Cerebellar cortex (tissue), 1 donor: Measurements from ENCODE around the gene CTIF.
A peak's percentile ranks its signal among the peaks of the same experiment; 100 is the strongest.

Experiments
- DNase-seq: peaks from one replicate; pipeline ENCODE4 v3.0.0-alpha.2; 2015; ENCODE audit warnings: low spot score

CTIF gene

DNA sequence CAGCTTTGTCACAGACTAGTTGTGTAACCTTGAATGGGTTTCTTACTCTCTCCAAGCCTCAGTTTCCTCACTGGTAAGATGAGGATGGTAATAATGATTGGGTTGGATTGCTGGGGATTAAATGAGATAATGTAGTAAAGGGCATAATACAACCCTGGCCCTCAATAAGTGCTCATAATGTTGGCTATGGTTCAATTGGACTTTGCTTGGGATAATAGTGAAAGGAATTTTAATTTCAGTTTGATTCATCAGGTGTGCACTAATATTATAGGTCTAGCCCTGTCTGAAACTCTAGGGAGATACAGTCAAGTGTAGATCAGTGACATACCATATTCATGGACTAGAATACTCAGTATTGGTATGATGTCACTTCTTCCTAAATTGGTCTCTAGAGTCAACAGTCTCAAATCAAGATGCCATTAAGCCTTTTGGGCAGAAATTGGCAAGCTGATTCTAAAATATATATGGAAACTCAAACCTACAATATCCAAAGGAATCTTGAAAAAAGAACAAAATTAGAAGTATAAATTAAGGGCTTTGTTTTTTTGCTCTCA is 250.5 kb downstream of the CTIF start:
- DNase-seq: no peak

- no peak for DNase-seq
Observed at GRCh38 chr18:48790226-48790863, 251.5 kb downstream of the CTIF start.

DNA sequence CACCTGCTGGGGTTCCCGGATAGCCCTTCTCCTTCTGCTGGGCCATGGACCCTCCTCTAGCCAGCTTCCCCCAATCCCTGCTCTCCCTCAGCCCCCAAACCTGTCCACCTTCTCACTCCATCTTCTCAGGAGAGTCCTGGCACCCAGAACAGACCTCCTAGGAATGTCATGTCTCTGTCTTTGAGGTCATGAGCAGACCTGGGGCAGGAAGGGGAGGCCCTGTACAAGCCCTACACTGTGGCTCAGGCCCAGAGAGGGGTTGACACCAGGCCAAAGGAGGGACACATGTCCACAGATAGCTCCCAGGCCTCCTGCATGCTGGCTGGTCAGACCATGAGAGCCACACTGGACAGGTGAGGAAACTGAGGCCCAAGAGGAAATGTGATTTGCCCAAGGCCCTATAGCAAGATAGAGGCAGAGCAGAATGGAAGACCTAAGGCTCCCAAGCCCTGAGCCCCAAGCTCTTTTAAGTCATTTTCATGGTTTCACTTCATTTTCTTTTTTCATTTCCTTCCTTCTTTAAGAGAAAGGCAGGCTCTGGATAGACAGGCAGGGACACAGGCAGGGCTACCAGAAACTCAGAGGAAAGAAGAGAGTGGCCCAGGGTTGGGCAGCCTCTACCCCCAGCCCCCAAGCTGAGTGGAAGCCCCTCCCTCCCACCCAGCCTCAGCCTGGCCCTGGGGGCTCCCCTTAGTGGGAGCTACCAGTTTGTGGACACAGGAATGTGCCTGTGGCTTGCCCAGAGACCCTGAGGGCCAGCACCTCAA is 252.2 kb downstream of the CTIF start:
- no peak for DNase-seq

GRCh38 chr18:48791636-48792105 is 252.8 kb downstream of the CTIF start:
- DNase-seq: no peak

GRCh38 chr18:48792141-48792540 is 253.3 kb downstream of the CTIF start:
- DNase-seq: no peak

- DNase-seq: no peak
Observed at GRCh38 chr18:48792611-48793380, 254.0 kb downstream of the CTIF start.

GRCh38 chr18:48794251-48794970 is 255.6 kb downstream of the CTIF start:
- DNase-seq: no peak

DNA sequence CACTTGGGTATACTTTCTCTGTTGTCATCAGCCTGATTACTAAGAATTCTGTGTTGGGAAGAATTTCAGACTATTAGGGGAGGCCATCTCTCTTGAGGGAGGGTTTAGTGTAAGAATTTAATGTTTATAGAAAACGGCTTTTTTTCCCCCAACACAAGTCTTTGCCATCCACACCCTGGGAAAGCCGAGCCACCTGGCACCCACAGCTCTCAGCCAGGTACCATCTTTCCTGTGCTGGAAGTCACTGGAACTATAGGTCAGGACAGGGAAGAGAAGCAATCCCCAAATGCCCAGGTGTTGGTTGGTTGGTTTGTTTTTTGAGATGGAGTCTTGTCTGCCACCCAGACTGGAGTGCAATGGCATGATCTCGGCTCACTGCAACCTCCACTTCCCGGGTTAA is 256.9 kb downstream of the CTIF start:
- DNase-seq: no peak

DNA sequence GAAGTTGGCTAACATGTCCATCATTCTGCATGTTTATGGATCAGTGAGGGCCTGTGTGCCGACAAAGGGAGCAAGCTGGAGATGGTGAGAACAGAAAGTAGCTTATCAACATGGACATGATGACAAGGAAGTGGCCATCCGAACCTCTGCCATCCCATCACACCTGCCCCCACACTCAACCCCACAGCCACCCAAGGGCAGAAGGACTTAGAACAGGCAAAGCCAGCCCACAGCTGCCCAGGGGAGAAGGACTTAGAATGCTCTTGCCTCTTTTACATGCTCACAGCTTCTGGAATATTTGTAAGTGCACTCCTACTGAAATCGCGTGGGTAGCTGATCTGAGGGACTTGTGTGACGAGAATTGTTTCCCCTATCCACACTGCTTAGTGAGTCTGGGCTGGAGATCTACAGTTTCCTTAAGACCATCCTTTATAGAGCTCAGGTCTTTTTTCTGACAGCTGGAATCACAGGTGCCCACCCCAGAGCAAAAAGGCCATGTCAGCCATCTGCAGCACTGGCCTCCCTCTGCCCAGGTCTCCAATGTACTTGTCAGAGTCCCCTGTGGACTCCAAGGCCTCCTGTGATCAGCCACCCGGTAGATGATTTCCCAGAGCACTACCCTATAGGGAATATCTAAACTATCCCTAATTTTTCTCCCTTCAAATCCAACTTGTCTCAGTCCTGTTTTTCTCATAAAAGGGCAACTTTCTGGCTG is 257.8 kb downstream of the CTIF start:
- no peak for DNase-seq

GRCh38 chr18:48797841-48798255 is 259.0 kb downstream of the CTIF start:
- DNase-seq: peak; percentile 85

GRCh38 chr18:48798334-48799245 is 259.8 kb downstream of the CTIF start:
- peak; percentile 69 for DNase-seq

DNA sequence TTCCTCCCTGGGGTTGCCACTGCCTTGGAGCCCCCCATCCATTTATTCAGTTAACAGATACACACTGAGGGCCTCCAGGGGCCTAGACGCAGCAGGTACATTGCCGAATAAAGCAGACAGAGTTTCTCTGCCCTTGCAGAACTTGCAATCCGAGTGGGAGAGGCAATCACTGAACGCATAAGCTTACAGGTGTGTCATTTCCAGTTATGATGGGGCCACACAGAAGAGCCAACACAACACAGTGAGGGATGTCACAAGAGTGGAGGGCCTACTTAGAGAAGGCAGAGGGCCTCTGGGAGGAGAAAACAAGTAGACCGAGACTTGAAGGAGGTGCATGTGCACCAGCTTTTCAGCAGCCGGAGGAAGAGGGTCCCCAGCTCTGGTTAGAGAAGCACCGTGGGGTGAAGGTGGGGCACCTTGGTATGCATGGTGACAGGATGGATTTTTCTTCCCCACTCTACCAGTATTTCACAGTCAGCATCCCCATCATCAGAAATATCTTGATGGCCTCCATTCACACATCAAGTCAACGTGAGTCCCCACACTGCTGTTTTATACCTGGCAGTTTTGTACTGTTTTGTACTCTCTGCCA is 261.0 kb downstream of the CTIF start:
- DNase-seq: no peak

DNA sequence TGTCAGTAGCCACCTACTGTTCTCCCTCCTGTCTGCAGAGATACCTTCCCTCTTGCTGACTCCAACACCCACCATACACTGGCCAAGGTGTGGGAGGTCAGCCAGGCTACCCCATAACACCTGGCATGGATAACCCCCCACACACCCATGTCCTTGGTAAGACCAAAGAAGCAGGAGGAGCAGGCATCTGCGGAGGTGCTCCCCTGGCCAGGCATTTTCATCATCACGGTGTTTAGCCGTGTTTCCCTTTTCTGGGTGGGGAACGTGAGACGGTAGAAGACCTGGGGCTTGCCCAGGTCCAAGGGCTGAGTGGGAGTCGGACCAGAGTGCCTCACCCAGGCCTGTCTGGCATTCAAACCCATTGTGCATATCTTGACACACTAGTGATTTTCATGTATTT is 261.6 kb downstream of the CTIF start:
- no peak for DNase-seq

DNA sequence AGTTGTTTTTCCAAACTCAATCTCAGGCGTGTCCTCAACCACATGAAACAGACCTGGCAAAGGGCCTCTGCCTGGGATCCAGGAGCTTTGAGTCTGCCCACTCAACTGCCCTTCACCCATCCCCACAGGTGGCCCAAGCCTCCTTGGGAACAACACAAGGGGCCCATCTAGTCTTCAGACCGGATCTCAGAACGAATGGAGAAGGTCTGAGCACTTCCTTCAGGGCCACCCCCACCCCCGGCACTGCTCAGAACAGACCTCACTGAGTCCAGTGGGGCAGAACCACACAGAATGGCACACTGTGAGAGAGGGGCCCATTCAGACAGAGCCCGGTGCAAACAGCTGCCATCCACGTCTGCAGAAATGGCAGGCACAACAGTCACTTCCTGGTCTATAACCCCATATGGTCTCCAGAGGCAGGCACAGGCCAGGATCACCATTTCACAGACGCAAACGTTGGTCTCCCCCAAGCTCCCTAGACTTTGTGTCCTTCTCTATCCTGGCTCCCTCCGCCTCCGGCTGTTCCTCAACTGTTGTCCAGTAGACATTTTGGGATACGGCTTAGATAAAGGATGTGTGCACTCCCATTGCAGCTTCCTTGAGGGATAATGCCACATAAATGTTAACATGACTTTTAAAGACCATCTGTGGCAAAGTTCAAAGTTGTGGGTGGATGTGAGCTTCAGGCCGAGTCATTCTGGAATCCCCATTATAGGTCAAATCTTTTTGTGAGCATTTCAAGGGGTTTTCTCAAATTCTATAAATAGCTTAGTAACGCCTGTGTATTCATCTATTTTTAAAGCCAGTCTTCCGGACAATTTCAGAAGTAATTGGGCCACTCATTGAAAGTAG is 262.3 kb downstream of the CTIF start:
- no peak for DNase-seq

DNA sequence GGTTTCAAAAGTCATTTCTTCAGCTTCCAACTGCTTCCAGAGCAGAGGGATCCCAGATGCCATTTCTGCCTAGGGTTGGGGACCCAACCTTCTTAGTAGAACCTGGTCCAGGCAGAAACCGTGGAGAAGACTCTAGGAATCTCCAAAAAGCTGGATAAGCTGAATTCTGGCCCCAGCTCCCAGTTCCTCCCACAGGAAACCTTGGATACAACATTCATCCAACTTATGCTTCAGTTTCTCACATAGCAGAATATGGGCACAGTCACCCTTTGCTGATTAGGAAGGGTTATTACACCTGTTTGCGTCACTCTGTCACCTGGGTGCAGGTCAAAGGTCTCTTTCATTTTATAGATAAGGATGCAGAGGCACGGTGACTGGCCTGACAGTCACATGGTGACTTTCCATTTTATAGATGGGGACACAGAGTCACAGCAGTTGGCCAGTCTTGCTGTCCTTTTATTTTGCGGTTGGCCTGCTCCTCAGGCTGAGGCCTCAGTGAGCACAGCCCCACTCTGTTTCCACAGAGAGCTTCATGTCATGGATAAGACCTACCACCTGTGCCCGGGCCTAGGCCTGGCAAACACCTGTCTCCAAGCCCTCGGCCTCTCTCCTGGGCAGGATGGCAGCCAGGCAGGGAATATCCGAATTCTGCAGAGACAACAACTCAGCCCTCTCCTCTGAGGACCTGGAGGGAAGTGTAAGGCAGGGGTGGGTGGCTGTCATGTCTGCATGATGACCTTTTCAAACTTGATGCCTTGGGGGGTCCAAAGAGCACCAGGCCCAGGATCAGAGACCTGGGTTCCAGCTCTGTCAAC is 263.1 kb downstream of the CTIF start:
- no peak for DNase-seq

DNA sequence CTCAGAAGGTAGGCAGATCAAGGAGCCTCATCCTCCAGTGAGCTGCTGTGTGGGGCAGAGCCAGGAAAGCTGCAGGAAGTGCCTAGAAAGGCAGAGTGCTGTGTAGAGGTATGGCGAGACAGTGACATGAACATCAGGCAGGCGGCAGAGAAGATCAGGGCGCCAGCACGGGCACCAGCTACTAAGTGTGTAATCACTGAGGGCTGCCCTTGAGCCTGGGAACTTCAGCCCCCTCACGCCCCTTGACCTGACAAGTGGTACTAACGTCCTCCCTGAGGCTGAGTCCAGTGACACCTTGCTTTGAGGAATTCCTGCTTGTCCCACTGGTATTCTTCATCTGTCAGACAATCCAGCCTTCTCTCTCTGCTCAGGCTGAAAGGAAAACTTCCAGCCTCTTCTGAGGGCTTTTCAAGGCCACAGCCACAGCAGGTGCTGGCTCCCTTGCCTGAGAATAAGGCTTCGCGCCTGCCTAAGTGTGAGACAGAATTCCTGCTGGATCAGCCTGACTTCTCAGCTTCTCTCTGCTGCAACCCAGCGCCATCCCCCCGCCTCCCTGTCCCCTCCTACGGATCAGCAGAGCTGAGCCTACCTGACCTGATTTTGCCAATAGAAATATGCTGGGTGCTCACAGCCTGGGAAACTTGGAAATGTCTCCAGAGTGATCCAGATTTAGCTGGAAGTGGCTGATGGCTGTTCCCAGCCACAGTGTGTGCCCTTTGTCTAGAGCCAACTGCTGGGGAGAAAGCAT is 263.9 kb downstream of the CTIF start:
- DNase-seq: peak; percentile 60

- DNase-seq: no peak
Observed at GRCh38 chr18:48803518-48803917, 264.7 kb downstream of the CTIF start.
